Spleen (tissue), 11 donors: ENCODE measurements around the gene MICALL2. TPM values are rescaled to one million over a fixed set of nuclear protein-coding genes. Genes with fewer than 3 reads are reported as not detected.
A peak's percentile ranks its signal among the peaks of the same experiment; 100 is the strongest.

Source experiments
- DNase-seq: peaks from one replicate; pipeline ENCODE4 v3.0.0-alpha.2; 2020
- H3K27ac ChIP-seq, 8 donors: fragments of 200-600 bp; sonication (generic) in 7 of 8; 1 replicate in 4 of 8; 2 replicates in 4 of 8; pipeline versions ENCODE4 v1.5.0 to v1.8.0; 2016 to 2021; ENCODE audit warnings: inconsistent platforms in 4 of 8, mild to moderate bottlenecking in 4 of 8, moderate library complexity in 1 of 8
- H3K27me3 ChIP-seq, 7 donors: fragments of 200-600 bp; sonication (generic) in 6 of 7; replicated peaks in 1 of 7; 1 replicate in 4 of 7; 2 replicates in 3 of 7; pipeline versions ENCODE4 v1.5.0 to v1.8.0; 2016 to 2021; ENCODE audit warnings: inconsistent platforms in 3 of 7, mild to moderate bottlenecking in 1 of 7
- H3K36me3 ChIP-seq, 6 donors: fragments of 200-600 bp; sonication (generic) in 5 of 6; 1 replicate in 4 of 6; 2 replicates in 2 of 6; pipeline versions ENCODE4 v1.5.0 to v1.8.0; 2016 to 2021; ENCODE audit warnings: inconsistent platforms in 2 of 6
- H3K4me1 ChIP-seq, 6 donors: fragments of 200-600 bp; sonication (generic) in 5 of 6; 1 replicate in 3 of 6; 2 replicates in 3 of 6; pipeline versions ENCODE4 v1.5.0 to v1.8.0; 2016 to 2021; ENCODE audit warnings: inconsistent platforms in 3 of 6
- H3K4me3 ChIP-seq, 8 donors: fragments of 200-600 bp; sonication (generic) in 7 of 8; 1 replicate in 4 of 8; 2 replicates in 4 of 8; pipeline versions ENCODE4 v1.5.0 to v1.8.0; 2016 to 2021; ENCODE audit warnings: inconsistent platforms in 4 of 8, mild to moderate bottlenecking in 4 of 8, moderate library complexity in 2 of 8
- H3K9me3 ChIP-seq, 8 donors: fragments of 200-600 bp; sonication (generic) in 7 of 8; 1 replicate in 4 of 8; 2 replicates in 4 of 8; pipeline versions ENCODE4 v1.5.0 to v1.8.0; 2016 to 2021; ENCODE audit warnings: inconsistent platforms in 4 of 8
- POLR2A ChIP-seq, 3 donors: fragments of 450-650 bp; IDR thresholded peaks; one replicate each; pipeline ENCODE4 v1.5.1; 2017; ENCODE audit warnings: antibody characterized with exemption in 3 of 3, mild to moderate bottlenecking in 1 of 3
- POLR2AphosphoS5 ChIP-seq, 3 donors: sonication (generic); formaldehyde crosslinking; IDR thresholded peaks; one replicate each; pipeline ENCODE4 v1.5.1; 2017; ENCODE audit warnings: antibody characterized with exemption in 3 of 3
- WGBS, 5 donors: extraction: QIAGEN DNeasy Blood & Tissue Kit in 3 of 5; methylation state at CpG; one replicate each; pipeline versions ENCODE4 v1.1.5 to v1.1.7; 2013 to 2018; 5-methylcytosine and 5-hydroxymethylcytosine counted together
- intact Hi-C: fragments of 100-400 bp; cut with DNase I; formaldehyde crosslinking; loops from one replicate; pipeline ENCODE4 v1.15.0; 2023; ENCODE audit warnings: low total_unique reads
- polyA plus RNA-seq, 3 donors: library from polyadenylated mRNA; stranded (reverse); fragments of 200-250 nt; gene quantifications; one replicate each; pipeline ENCODE4 v1.2.1, GENCODE V29; 2013
- total RNA-seq, 7 donors: library from RNA; depleted of rRNA in 3 of 7; stranded (reverse); fragments of >200 nt in 3 of 7; fragmentation: NEBNext Ultra II Directional in 4 of 7; extraction: Animal tissue kit (Norgen Biotek cat#: 25700) in 4 of 7; gene quantifications; one replicate each; pipeline versions ENCODE4 v1.1.0 to v1.2.1, GENCODE V29; 2016 to 2021
- TF ChIP-seq, protein P1 (sequence below), 11 experiments: fragments of 200-600 bp in 7 of 11; fragments of 450-650 bp in 4 of 11; sonication (generic) in 4 of 11; IDR thresholded peaks in 8 of 11; conservative IDR thresholded peaks in 3 of 11; 1 replicate in 7 of 11; 2 replicates in 4 of 11; pipeline versions ENCODE4 v1.4.0 to v1.8.0; 2016 to 2021; ENCODE audit warnings: antibody characterized with exemption in 11 of 11, inconsistent platforms in 4 of 11, mild to moderate bottlenecking in 1 of 11
- donor health status: healthy with polysubstance abuse.
- donor health status: DM: no; HTN: no; CAD: no; lungs with moderate emphysema.
- donor health status: DM: no; HTN: no; CAD: no.
- donor health status: Bipolar disorder and iron deficiency.
- donor health status: healthy.
- donor health status: DM: no; HTN: no; CAD: no.
- donor health status: DM: yes; HTN: yes; CAD: no.

Gene MICALL2
- total and polyA plus RNA-seq, 10 donors: 36.3 to 361 (median 96.7) TPM

DNA sequence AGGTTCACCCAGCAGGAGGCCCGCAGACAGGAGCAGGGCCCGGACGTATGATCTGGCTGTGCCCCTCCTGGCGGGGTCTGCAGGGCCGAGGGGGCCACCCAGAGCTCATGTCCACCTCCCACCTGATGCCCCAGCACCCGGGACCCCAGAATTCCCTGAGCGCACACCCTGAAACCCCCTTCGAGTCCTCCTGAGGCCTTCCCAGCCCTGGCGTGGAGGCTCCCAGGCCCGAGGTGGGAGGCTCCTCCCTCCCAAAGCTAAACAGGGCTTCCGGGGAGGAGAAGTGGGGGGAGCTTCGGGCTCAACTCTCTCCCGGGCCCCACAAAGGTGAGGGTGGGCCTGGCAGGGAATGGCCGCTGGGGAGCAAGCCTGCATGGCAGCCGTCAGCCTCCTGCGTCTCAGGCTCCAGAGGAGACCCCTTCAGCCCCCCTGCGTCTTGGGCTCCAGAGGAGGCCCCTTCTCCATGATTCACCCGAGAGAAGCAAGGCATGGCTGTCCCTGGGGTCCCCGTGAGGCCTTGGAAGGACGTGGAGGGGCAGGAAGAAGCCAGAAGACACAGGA is 30.2 kb downstream of the MICALL2 start:
- Histone ChIP-seq H3K27me3 (peaks cover 0 to 53% (median 9%) of the 10 kb centered on the region in 7 donors), H3K9me3 (no peaks in the 10 kb centered on the region), H3K4me3 (no peak overlapping the region), H3K4me1 (peaks cover 0 to 29% (median 14%) of the 10 kb centered on the region in 6 donors), H3K36me3 (peaks cover 0 to 6% (median 0%) of the 10 kb centered on the region in 6 donors), H3K27ac (no peak overlapping the region)
- DNase-seq: no peak
- intact Hi-C loops: no loop called here
- 55 to 65% (median 63%) methylated on average over 14 to 20 of the region's 20 CpGs for WGBS, 5 donors
- peak in 2 of 3 donors; percentile 37 to 45 for TF ChIP-seq POLR2AphosphoS5 (IDR thresholded peaks at IDR 0.05)
- no peak for TF ChIP-seq POLR2A (IDR thresholded peaks at IDR 0.05)

DNA sequence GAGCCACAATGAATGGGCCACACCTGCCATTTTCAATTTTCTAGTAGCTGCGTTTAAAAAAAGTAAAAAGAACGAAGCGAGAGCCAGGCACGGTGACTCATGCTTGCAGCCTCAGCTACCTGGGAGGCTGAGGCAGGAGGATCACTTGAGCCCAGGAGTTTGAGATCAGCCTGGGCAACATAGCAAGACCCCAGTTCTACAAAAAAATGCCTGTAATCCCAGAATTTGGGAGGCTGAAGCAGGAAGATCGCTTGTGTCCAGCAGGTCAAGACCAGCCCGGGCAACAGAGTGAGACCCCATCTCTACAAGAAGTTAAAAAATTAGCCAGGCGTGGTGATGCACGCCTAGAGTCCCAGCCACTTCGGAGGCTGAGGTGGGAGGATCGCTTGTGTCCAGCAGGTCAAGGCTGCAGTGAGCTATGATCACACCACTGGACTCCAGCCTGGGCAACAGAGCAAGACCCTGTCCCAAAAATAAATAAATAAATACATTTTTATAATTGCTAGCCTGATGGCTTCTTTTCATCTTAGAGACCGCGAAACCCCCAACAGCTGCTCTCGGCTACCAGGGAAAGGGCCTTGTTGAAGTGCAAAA is 32.1 kb downstream of the MICALL2 start:
- Histone ChIP-seq H3K27ac (no peak overlapping the region), H3K4me1 (peaks cover 0 to 18% (median 5%) of the 10 kb centered on the region in 6 donors), H3K36me3 (no peaks in the 10 kb centered on the region), H3K4me3 (no peak overlapping the region), H3K9me3 (no peaks in the 10 kb centered on the region), H3K27me3 (peaks cover 0 to 58% (median 4%) of the 10 kb centered on the region in 7 donors)
- DNase-seq: no peak
- TF ChIP-seq POLR2AphosphoS5 (IDR thresholded peaks at IDR 0.05) (no peak), POLR2A (IDR thresholded peaks at IDR 0.05) (no peak)
- TF ChIP-seq, protein P1, sequence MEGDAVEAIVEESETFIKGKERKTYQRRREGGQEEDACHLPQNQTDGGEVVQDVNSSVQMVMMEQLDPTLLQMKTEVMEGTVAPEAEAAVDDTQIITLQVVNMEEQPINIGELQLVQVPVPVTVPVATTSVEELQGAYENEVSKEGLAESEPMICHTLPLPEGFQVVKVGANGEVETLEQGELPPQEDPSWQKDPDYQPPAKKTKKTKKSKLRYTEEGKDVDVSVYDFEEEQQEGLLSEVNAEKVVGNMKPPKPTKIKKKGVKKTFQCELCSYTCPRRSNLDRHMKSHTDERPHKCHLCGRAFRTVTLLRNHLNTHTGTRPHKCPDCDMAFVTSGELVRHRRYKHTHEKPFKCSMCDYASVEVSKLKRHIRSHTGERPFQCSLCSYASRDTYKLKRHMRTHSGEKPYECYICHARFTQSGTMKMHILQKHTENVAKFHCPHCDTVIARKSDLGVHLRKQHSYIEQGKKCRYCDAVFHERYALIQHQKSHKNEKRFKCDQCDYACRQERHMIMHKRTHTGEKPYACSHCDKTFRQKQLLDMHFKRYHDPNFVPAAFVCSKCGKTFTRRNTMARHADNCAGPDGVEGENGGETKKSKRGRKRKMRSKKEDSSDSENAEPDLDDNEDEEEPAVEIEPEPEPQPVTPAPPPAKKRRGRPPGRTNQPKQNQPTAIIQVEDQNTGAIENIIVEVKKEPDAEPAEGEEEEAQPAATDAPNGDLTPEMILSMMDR (IDR thresholded peaks at IDR 0.05 in 8 of 11, conservative IDR thresholded peaks at IDR 0.05 in 3 of 11): no peak
- intact Hi-C loops: no loop called here
- 82 to 92% (median 89%) methylated on average over 13 of the region's 13 CpGs for WGBS, 5 donors

DNA sequence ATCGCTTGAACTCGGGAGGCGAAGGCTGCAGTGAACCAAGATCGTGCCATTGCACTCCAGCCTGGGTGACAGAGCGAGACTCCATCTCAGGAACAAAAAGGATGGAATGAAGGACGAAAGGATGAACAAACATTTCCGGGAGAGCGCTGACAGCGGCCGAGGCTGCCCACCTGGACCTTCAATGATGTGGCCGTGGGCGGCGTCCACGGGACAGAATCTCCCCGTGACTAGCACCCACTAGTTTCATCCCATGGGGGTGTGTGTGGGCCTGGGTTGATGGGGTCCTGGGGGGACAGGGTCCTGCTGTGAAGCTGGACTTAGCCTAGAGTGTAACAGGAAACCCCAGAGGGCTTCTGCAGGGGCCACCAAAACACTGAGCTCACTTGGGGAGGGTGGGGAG is 32.8 kb downstream of the MICALL2 start:
- TF ChIP-seq, protein P1 (IDR thresholded peaks at IDR 0.05 in 8 of 11, conservative IDR thresholded peaks at IDR 0.05 in 3 of 11): no peak
- TF ChIP-seq POLR2A (IDR thresholded peaks at IDR 0.05): no peak
- TF ChIP-seq POLR2AphosphoS5 (IDR thresholded peaks at IDR 0.05): no peak
- WGBS, 5 donors: 83 to 95% (median 90%) methylated on average over 14 to 15 of the region's 15 CpGs
- no peak for DNase-seq
- no peaks in the 10 kb centered on the region for H3K36me3 ChIP-seq
- no peak overlapping the region for H3K4me3 ChIP-seq
- no peak overlapping the region for H3K27ac ChIP-seq
- H3K4me1 ChIP-seq: peaks cover 0 to 11% (median under 1%) of the 10 kb centered on the region in 6 donors
- H3K9me3 ChIP-seq: no peaks in the 10 kb centered on the region
- H3K27me3 ChIP-seq: peaks cover 0 to 58% (median 2%) of the 10 kb centered on the region in 7 donors
- intact Hi-C loops: no loop called here

DNA sequence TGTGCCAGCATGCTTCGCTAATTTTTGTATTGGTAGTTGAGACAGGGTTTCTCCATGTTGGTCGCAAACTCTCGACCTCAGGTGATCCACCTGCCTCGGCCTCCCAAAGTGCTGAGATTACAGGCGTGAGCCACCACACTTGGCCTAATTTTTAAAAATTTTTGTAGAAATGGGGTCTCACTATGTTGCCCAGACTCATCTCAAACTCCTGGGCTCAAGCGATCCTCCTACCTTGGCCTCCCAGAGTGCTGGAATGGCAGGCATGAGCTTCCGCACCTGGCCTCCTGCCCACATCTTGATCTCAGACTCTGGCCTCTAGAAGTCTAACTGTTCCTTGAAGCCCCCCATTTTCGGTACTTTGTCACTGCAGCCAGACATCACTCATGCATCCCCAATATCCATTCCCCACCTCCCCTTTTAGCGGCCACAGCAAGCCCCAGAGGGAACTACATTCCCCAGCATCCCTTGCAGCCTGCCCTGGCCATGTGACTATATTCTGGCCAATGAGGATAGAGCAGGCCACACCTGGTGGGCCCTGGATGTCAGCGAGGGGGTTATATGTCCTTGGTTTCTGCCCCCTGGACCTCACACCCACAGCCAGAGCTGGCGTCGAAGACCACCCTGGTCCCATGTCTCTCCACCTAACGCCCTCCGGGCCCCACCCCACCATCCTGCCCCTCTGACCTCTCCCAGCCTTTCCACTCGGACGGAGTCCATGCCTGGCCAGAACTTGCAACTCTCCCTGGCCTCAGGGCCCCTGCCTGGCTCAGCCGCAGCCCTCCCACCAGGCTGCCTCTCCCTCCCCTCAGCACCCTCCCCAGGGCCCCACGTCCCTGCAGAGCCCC is 33.8 kb downstream of the MICALL2 start:
- Histone ChIP-seq H3K9me3 (no peaks in the 10 kb centered on the region), H3K4me3 (no peak overlapping the region), H3K4me1 (peaks cover 0 to 11% (median 0%) of the 10 kb centered on the region in 6 donors), H3K27me3 (peaks cover 0 to 58% (median 4%) of the 10 kb centered on the region in 7 donors), H3K27ac (no peak overlapping the region), H3K36me3 (no peaks in the 10 kb centered on the region)
- intact Hi-C loops: no loop called here
- TF ChIP-seq, protein P1 (IDR thresholded peaks at IDR 0.05 in 8 of 11, conservative IDR thresholded peaks at IDR 0.05 in 3 of 11): no peak
- TF ChIP-seq POLR2A (IDR thresholded peaks at IDR 0.05) (no peak), POLR2AphosphoS5 (IDR thresholded peaks at IDR 0.05) (no peak)
- 75 to 80% (median 79%) methylated on average over 18 of the region's 18 CpGs for WGBS, 5 donors
- no peak for DNase-seq
